Neural cell (in vitro differentiated cells): ENCODE data around the gene ZMIZ2. TPM values are rescaled to one million over a fixed set of nuclear protein-coding genes. Genes with fewer than 3 reads are reported as not detected.

ENCODE experiments used
- H2AFZ ChIP-seq: fragments of 200-600, 300-800 bp; sonication (generic), shearing (Covaris generic); 2 replicates; pipeline ENCODE4 v1.6.0; 2014; ENCODE audit warnings: low read depth, mild to moderate bottlenecking, antibody characterized with exemption, low read length, moderate library complexity
- H3F3A ChIP-seq: fragments of 200-600 bp; shearing (Covaris generic); 2 replicates; pipeline ENCODE4 v1.6.1; 2016; ENCODE audit warnings: mild to moderate bottlenecking, moderate library complexity, mixed read lengths, antibody characterized with exemption, low read length; ENCODE audit not compliant: insufficient read depth, poor library complexity, severe bottlenecking
- H3K27ac ChIP-seq: fragments of 200-600, 300-800 bp; sonication (generic), shearing (Covaris generic); 2 replicates; pipeline ENCODE4 v1.5.1; 2014; ENCODE audit warnings: mild to moderate bottlenecking, low read length, moderate library complexity
- H3K27me3 ChIP-seq: fragments of 300-800, 200-600 bp; sonication (generic), shearing (Covaris generic); 2 replicates; pipeline ENCODE4 v1.6.0; 2014; ENCODE audit warnings: mild to moderate bottlenecking, low read depth, low read length, moderate library complexity; ENCODE audit not compliant: insufficient read depth
- H3K36me3 ChIP-seq: fragments of 300-800, 200-600 bp; sonication (generic), shearing (Covaris generic); 2 replicates; pipeline ENCODE4 v1.5.1; 2014; ENCODE audit warnings: mild to moderate bottlenecking, antibody characterized with exemption, low read length, moderate library complexity; ENCODE audit not compliant: insufficient read depth
- H3K4me2 ChIP-seq: fragments of 300-800, 200-600 bp; sonication (generic), shearing (Covaris generic); 2 replicates; pipeline ENCODE4 v1.6.0; 2014; ENCODE audit warnings: mild to moderate bottlenecking, low read length
- H3K4me3 ChIP-seq: fragments of 300-800, 200-600 bp; sonication (generic), shearing (Covaris generic); 2 replicates; pipeline ENCODE4 v1.5.1; 2014; ENCODE audit warnings: mild to moderate bottlenecking, low read length, moderate library complexity
- H3K79me2 ChIP-seq: fragments of 200-600 bp; shearing (Covaris generic); replicated peaks from 2 replicates; pipeline ENCODE4 v1.6.0; 2014; ENCODE audit warnings: mild to moderate bottlenecking, low read length, moderate library complexity; ENCODE audit not compliant: insufficient read depth
- H3K9ac ChIP-seq: fragments of 300-800, 200-600 bp; sonication (generic), shearing (Covaris generic); 2 replicates; pipeline ENCODE4 v1.6.1; 2016; ENCODE audit warnings: mild to moderate bottlenecking, low read length, mixed read lengths
- H3K9me2 ChIP-seq: fragments of 200-600 bp; shearing (Covaris generic); 2 replicates; pipeline ENCODE4 v1.6.1; 2016; ENCODE audit warnings: mild to moderate bottlenecking, low read length, mixed read lengths; ENCODE audit not compliant: insufficient read depth
- H3K9me3 ChIP-seq: fragments of 200-600, 300-800 bp; sonication (generic), shearing (Covaris generic); 2 replicates; pipeline ENCODE4 v1.6.1; 2016; ENCODE audit warnings: mild to moderate bottlenecking, mixed run types, low read length, moderate library complexity, mixed read lengths
- H4K20me1 ChIP-seq: fragments of 200-600 bp; shearing (Covaris generic); 2 replicates; pipeline ENCODE4 v1.6.1; 2016; ENCODE audit warnings: mild to moderate bottlenecking, mixed run types; ENCODE audit not compliant: insufficient read depth
- CTCF ChIP-seq: fragments of 450-650 bp; IDR thresholded peaks from 2 replicates; pipeline ENCODE4 v1.5.1; 2014; ENCODE audit warnings: antibody characterized with exemption, mild to moderate bottlenecking, moderate library complexity; ENCODE audit not compliant: poor library complexity, severe bottlenecking
- EP300 ChIP-seq: fragments of 450-650 bp; conservative IDR thresholded peaks from 2 replicates; pipeline ENCODE4 v1.6.1; 2014; ENCODE audit warnings: antibody characterized with exemption, mild to moderate bottlenecking, moderate library complexity; ENCODE audit not compliant: poor library complexity, severe bottlenecking
- EZH2 ChIP-seq: fragments of 200-600, 300-800 bp; shearing (Covaris generic), sonication (generic); IDR thresholded peaks from 2 replicates; pipeline ENCODE4 v1.6.1; 2014; ENCODE audit warnings: antibody characterized with exemption, low read length, borderline replicate concordance, mild to moderate bottlenecking; ENCODE audit not compliant: insufficient read depth, poor library complexity, severe bottlenecking
- MXI1 ChIP-seq: fragments of 450-650 bp; conservative IDR thresholded peaks from 2 replicates; pipeline ENCODE4 v1.6.1; 2014; ENCODE audit warnings: antibody characterized with exemption, mild to moderate bottlenecking; ENCODE audit not compliant: poor library complexity, severe bottlenecking
- POLR2AphosphoS5 ChIP-seq: IDR thresholded peaks from 2 replicates; pipeline ENCODE4 v1.6.1; 2012
- RAD21 ChIP-seq: fragments of 450-650 bp; conservative IDR thresholded peaks from 2 replicates; pipeline ENCODE4 v1.6.1; 2014; ENCODE audit warnings: antibody characterized with exemption, mild to moderate bottlenecking, moderate library complexity
- REST ChIP-seq: IDR thresholded peaks from 2 replicates; pipeline ENCODE4 v1.6.1; 2012; ENCODE audit warnings: borderline replicate concordance
- SMC3 ChIP-seq: fragments of 450-650 bp; conservative IDR thresholded peaks from 2 replicates; pipeline ENCODE4 v1.6.1; 2014; ENCODE audit warnings: antibody characterized with exemption, mild to moderate bottlenecking, moderate library complexity; ENCODE audit not compliant: poor library complexity
- TAF1 ChIP-seq: IDR thresholded peaks from 2 replicates; pipeline ENCODE4 v1.6.1; 2012; ENCODE audit warnings: low read depth
- polyA plus RNA-seq: library from polyadenylated mRNA; depleted of rRNA; stranded (reverse); fragments of >200 nt; gene quantifications from 2 replicates; pipeline ENCODE4 v1.2.3, GENCODE V29; 2014

ZMIZ2 gene
- polyA plus RNA-seq, 1 donor from 2014 or later = 18.3 TPM

GRCh38 chr7:44808914-44809393 is 60.3 kb downstream of the ZMIZ2 start:
- Histone ChIP-seq H3K4me3 (no peak overlapping the region), H3K9me2 (no peaks in the 10 kb centered on the region), H3K27ac (no peak overlapping the region), H3K4me2 (no peak overlapping the region), H3K9ac (no peak overlapping the region), H3F3A (no peaks in the 10 kb centered on the region), H3K9me3 (no peaks in the 10 kb centered on the region), H4K20me1 (no peaks in the 10 kb centered on the region), H3K27me3 (no peaks in the 10 kb centered on the region), H3K79me2 (no peaks in the 10 kb centered on the region), H2AFZ (no peak overlapping the region), H3K36me3 (no peaks in the 10 kb centered on the region)
- TF ChIP-seq EP300 (no peak), RAD21 (no peak), REST (no peak), POLR2AphosphoS5 (no peak), MXI1 (no peak), EZH2 (no peak)

GRCh38 chr7:44811093-44811492 is 62.4 kb downstream of the ZMIZ2 start:
- Histone ChIP-seq H2AFZ (no peak overlapping the region), H3K9me3 (no peaks in the 10 kb centered on the region), H3K9ac (no peak overlapping the region), H3K27me3 (no peaks in the 10 kb centered on the region), H3K36me3 (no peaks in the 10 kb centered on the region), H3K4me3 (no peak overlapping the region), H3F3A (no peaks in the 10 kb centered on the region), H3K27ac (no peak overlapping the region), H3K4me2 (no peak overlapping the region), H4K20me1 (no peaks in the 10 kb centered on the region), H3K9me2 (no peaks in the 10 kb centered on the region), H3K79me2 (no peaks in the 10 kb centered on the region)
- no peak for TF ChIP-seq REST
- TF ChIP-seq CTCF = no peak
- no peak for TF ChIP-seq EZH2
- no peak for TF ChIP-seq TAF1
- TF ChIP-seq SMC3 = no peak
- TF ChIP-seq RAD21 = no peak
- no peak for TF ChIP-seq EP300
- TF ChIP-seq POLR2AphosphoS5 = no peak
- no peak for TF ChIP-seq MXI1
